Heart left ventricle (tissue), 16 donors: ENCODE data around the gene L2HGDH. TPM values are rescaled to one million over a fixed set of nuclear protein-coding genes. Genes with fewer than 3 reads are reported as not detected.
A peak's percentile ranks its signal among the peaks of the same experiment; 100 is the strongest.

Experiments used
- ATAC-seq, 4 donors: fragments of 200-7000 bp; cut with Tn5 transposase; one replicate each; pipeline ENCODE4 v1.9.1; 2020 to 2022; ENCODE audit warnings: moderate library complexity in 4 of 4, mild to moderate bottlenecking in 3 of 4, moderate number of reproducible peaks in 1 of 4
- DNase-seq, 5 donors: peaks; one replicate each; pipeline ENCODE4 v3.0.0-alpha.2; 2020
- H3K27ac ChIP-seq, 12 donors: fragments of 200-600 bp; sonication (generic) in 4 of 12; one replicate each; pipeline versions ENCODE4 v1.5.0 to v1.8.0; 2016 to 2022; ENCODE audit warnings: mild to moderate bottlenecking in 2 of 12
- H3K27me3 ChIP-seq, 9 donors: fragments of 200-600 bp; sonication (generic) in 2 of 9; one replicate each; pipeline versions ENCODE4 v1.5.1 to v1.8.0; 2016 to 2022; ENCODE audit warnings: mild to moderate bottlenecking in 3 of 9
- H3K36me3 ChIP-seq, 9 donors: fragments of 200-600 bp; sonication (generic) in 2 of 9; one replicate each; pipeline versions ENCODE4 v1.5.0 to v1.8.0; 2018 to 2022; ENCODE audit warnings: mild to moderate bottlenecking in 2 of 9
- H3K4me1 ChIP-seq, 12 donors: fragments of 200-600 bp; sonication (generic) in 4 of 12; one replicate each; pipeline versions ENCODE4 v1.5.0 to v1.8.0; 2016 to 2022; ENCODE audit warnings: mild to moderate bottlenecking in 3 of 12
- H3K4me3 ChIP-seq, 12 donors: fragments of 200-600 bp; sonication (generic) in 4 of 12; one replicate each; pipeline versions ENCODE4 v1.5.0 to v1.8.0; 2017 to 2022; ENCODE audit warnings: mild to moderate bottlenecking in 9 of 12, moderate library complexity in 4 of 12
- H3K9me3 ChIP-seq, 12 donors: fragments of 200-600 bp; sonication (generic) in 4 of 12; one replicate each; pipeline versions ENCODE4 v1.5.0 to v1.8.0; 2016 to 2022; ENCODE audit warnings: mild to moderate bottlenecking in 1 of 12
- POLR2A ChIP-seq, 2 donors: fragments of 450-650 bp; IDR thresholded peaks; one replicate each; pipeline ENCODE4 v1.6.1; 2017; ENCODE audit warnings: antibody characterized with exemption in 2 of 2, mild to moderate bottlenecking in 2 of 2, moderate library complexity in 2 of 2
- WGBS, 4 donors: extraction: QIAGEN DNeasy Blood & Tissue Kit in 2 of 4; methylation state at CpG; one replicate each; pipeline versions ENCODE4 v1.1.5 to v1.1.7; 2013 to 2018; 5-methylcytosine and 5-hydroxymethylcytosine counted together
- intact Hi-C, 10 donors: fragments of 100-400 bp; cut with DNase I; formaldehyde crosslinking; loops; one replicate each; pipeline versions ENCODE4 v1.11.1 to v1.14.2; 2022
- polyA plus RNA-seq, 2 donors: library from polyadenylated mRNA; stranded (reverse); fragments of 200-250 nt; gene quantifications; one replicate each; pipeline ENCODE4 v1.2.3, GENCODE V29; 2013
- total RNA-seq, 9 donors: library from RNA; depleted of rRNA in 2 of 9; stranded (reverse); fragments of >200 nt in 2 of 9; fragmentation: NEBNext Ultra II Directional in 3 of 9; extraction: Animal tissue kit (Norgen Biotek cat#: 25700) in 3 of 9; gene quantifications; one replicate each; pipeline versions ENCODE4 v1.1.0 to v1.2.4, GENCODE V29; 2016 to 2023
- TF ChIP-seq, protein P1 (sequence below), 12 donors: fragments of 200-600 bp; sonication (generic) in 4 of 12; IDR thresholded peaks; one replicate each; pipeline versions ENCODE4 v1.5.0 to v1.8.0; 2018 to 2022; ENCODE audit warnings: antibody characterized with exemption in 12 of 12, mild to moderate bottlenecking in 5 of 12
- donor health status: ischemic (EF 13 %, LVEDD 7.1; RV severe dilation, severe dysfunction).
- donor health status: healthy with polysubstance abuse.
- donor health status: DM: no; HTN: yes; CAD: no.
- donor health status: DM: no; HTN: no; CAD: no.
- donor health status: ischemic (EF 25% LVEDD 6.9; RV normal size, moderate dysfunction).
- donor health status: ischemic (EF 25% LVEDD 5.7; RV mildly dilated, moderate dysfunction).
- donor health status: healthy.
- donor health status: DM: yes; HTN: yes; CAD: no.
- donor health status: ischemic (EF 35%, LVEDD 5.7; RV mildly dilated, moderate dysfunction).
- donor health status: nonischemic (EF 11% LVEDD 7.7; RV severe dilation, severe dysfunction).
- donor health status: DM: yes; HTN: yes; CAD: no.
- donor health status: PGD.
- donor health status: ischemic (EF 29% LVEDD 5.4; RV normal size, mild dysfunction).
- donor health status: nonischemic (EF 23%, LVEDD 6.1; RV moderate dilation, normal function).

The L2HGDH gene
- total and polyA plus RNA-seq, 11 donors, result 2.5 to 12.2 (median 9.1) TPM

DNA sequence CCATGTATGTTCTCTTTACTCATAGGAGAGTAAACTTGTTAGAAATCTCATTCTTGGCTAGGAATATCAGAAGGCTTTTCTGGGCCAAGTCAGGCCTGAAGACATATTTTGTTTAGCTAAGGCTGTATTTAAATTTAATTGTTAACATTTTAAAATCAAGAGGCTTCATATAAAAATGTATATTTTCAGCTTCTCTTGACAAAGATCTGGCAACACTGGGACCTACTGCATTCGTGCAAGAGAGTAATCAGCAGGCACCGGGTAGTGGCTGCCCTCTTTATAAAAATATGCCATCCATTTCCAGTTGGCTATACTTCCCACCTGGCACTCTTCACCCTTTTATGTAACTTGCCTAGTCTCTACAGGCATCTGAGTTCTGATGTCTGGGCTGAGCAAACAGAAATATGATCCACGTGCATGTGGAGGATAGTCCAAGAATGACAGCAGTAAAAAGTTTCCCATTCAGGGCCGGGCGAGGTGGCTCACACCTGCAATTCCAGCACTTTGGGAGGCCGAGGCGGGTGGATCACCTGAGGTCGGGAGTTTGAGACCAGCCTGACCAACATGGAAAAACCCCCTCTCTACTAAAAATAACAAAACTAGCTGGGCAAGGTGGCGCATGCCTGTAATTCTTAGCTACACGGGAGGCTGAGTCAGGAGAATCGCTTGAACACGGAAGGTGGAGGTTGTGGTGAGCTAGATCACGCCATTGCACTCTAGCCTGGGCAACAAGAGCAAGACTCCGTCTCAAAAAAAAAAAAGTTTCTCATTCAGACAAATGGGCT lies 78.7 kb downstream of the L2HGDH start:
- peak overlapping the region in 7 of 12 donors; percentile 93 to 99 (median 97) for H3K27ac ChIP-seq
- H3K36me3 ChIP-seq, result no peaks in the 10 kb centered on the region
- TF ChIP-seq, protein P1, sequence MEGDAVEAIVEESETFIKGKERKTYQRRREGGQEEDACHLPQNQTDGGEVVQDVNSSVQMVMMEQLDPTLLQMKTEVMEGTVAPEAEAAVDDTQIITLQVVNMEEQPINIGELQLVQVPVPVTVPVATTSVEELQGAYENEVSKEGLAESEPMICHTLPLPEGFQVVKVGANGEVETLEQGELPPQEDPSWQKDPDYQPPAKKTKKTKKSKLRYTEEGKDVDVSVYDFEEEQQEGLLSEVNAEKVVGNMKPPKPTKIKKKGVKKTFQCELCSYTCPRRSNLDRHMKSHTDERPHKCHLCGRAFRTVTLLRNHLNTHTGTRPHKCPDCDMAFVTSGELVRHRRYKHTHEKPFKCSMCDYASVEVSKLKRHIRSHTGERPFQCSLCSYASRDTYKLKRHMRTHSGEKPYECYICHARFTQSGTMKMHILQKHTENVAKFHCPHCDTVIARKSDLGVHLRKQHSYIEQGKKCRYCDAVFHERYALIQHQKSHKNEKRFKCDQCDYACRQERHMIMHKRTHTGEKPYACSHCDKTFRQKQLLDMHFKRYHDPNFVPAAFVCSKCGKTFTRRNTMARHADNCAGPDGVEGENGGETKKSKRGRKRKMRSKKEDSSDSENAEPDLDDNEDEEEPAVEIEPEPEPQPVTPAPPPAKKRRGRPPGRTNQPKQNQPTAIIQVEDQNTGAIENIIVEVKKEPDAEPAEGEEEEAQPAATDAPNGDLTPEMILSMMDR (IDR thresholded peaks at IDR 0.05), result no peak
- TF ChIP-seq POLR2A (IDR thresholded peaks at IDR 0.05), result no peak
- H3K4me1 ChIP-seq, result peaks cover 0 to 37% (median 26%) of the 10 kb centered on the region in 12 donors
- H3K4me3 ChIP-seq, result no peak overlapping the region
- intact Hi-C loops, result loop anchor here in 4 of 10 donors (5.0 kb wide), 4 partner anchors 79 to 371 kb away; partner anchors contain the start of genes DMAC2L (in 3 of the 4), L2HGDH (in 3 of the 4) and VCPKMT (in 2 of the 4)
- DNase-seq, result no peak
- peak in 2 of 4 donors; percentile 27 to 41 for ATAC-seq
- no peaks in the 10 kb centered on the region for H3K9me3 ChIP-seq
- WGBS, 4 donors, result 69 to 81% (median 75%) methylated on average over 14 of the region's 14 CpGs
- H3K27me3 ChIP-seq, result no peaks in the 10 kb centered on the region

DNA sequence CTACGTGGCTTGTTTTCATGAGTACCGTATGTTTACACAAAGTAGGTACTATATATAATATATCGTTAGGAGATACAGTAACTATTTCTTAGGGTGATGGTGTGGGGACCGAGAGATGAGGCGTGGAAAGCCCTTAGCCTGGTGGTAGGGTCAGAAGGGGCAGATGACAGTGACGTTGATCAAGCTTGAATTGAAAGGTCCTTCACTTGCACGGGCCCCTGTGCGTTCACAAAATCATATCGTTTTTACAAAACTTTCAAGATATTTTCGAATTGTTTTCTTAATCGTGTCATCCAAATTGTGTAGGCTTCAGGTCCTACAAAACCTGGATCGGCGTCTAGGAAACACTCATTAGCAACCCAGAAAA lies 79.8 kb downstream of the L2HGDH start:
- ATAC-seq (peak in 1 of 4 donors; percentile 9), DNase-seq (no peak)
- H3K36me3 ChIP-seq, result no peaks in the 10 kb centered on the region
- H3K9me3 ChIP-seq, result no peaks in the 10 kb centered on the region
- no peak for TF ChIP-seq POLR2A (IDR thresholded peaks at IDR 0.05)
- TF ChIP-seq, protein P1 (IDR thresholded peaks at IDR 0.05), result no peak
- peaks cover 0 to 48% (median 35%) of the 10 kb centered on the region in 12 donors for H3K4me1 ChIP-seq
- peak overlapping the region; percentile 67 to 95 (median 80) for H3K4me3 ChIP-seq
- intact Hi-C loops, result loop anchor here in 4 of 10 donors (5.0 kb wide), 4 partner anchors 80 to 370 kb away; partner anchors contain the start of genes DMAC2L (in 3 of the 4), L2HGDH (in 3 of the 4) and VCPKMT (in 2 of the 4)
- H3K27ac ChIP-seq, result peak overlapping the region; percentile 93 to 99 (median 98)
- H3K27me3 ChIP-seq, result no peaks in the 10 kb centered on the region
- 31 to 40% (median 35%) methylated on average over 13 of the region's 13 CpGs for WGBS, 4 donors

DNA sequence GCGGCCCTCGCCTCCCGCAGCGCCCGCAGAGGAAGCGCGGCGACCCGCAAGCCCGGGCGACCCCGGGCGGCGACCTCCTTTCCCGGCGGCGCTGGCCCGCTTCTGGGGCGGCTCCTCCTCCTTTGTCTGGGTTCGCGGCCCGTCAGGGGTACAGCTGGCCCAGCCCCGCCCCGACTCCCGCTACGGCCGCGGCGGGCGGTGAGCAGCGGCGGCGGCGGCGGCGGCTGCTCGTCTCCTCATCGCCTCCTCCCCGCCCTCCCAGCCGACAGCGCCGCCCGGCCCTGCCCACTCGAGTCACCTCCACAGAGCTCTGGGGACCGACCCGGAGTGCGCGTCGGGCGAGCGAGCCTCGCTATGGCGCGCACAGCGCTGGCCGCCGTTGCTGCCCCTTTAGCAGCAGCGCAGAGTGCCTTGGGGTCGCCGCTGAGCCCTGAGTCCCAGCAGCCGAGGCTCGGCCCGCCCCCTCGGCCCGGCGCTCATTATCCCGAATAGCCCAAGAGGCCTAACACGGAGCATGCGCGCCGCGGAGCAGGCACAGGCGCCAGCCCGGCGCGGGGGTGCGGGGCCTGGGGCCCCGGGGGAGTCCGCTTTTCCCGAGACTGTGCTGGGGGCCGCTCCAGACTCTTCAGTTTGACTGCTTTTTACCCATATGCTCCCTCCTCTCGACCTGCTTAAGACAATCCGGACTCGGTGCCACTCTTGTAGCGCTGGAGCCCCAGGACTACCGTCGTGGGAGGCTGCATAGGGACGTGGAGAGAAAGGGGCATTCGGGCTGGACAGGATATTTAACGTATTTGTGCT lies 80.4 kb downstream of the L2HGDH start, which contains the start of gene SOS2:
Gene SOS2 (minus strand): TSS at position 104 of the 801 bp plus-strand sequence. CDS start 295 bp downstream, outside the sequence.
- peak within 1 kb of the TSS; percentile 67 to 95 (median 80) for H3K4me3 ChIP-seq
- H3K27ac ChIP-seq, result peak within 1 kb of the TSS; percentile 93 to 99 (median 98)
- 0 to 1% (median 0%) methylated on average over 40 to 90 of the region's 90 CpGs for WGBS, 4 donors
- DNase-seq (peak; percentile 89 to 94 (median 92)), ATAC-seq (peak; percentile 82 to 96 (median 95))
- H3K4me1 ChIP-seq, result peaks cover 0 to 53% (median 40%) of the 10 kb centered on the region in 12 donors
- H3K36me3 ChIP-seq, result no peaks in the 10 kb centered on the region
- TF ChIP-seq, protein P1 (IDR thresholded peaks at IDR 0.05), result peak in 3 of 12 donors; percentile 23 to 37 (median 26)
- peak; percentile 42 to 84 for TF ChIP-seq POLR2A (IDR thresholded peaks at IDR 0.05)
- no peaks in the 10 kb centered on the region for H3K9me3 ChIP-seq
- intact Hi-C loops, result loop anchor here in 4 of 10 donors (5.0 kb wide), 4 partner anchors 81 to 369 kb away; partner anchors contain the start of genes DMAC2L (in 3 of the 4), L2HGDH (in 3 of the 4) and VCPKMT (in 2 of the 4)
- H3K27me3 ChIP-seq, result no peaks in the 10 kb centered on the region
